ENCODE data around the gene PPP1R13B.

PPP1R13B gene

GRCh38 chr14:103839579-103839978 lies 7.8 kb downstream of the PPP1R13B start:
- H3K36me3 Mint-ChIP-seq: peaks cover 5% of the 10 kb centered on the region
- DNase-seq (ENCODE audit: low spot score in 2 of 2): no peak
- H3K4me1 Mint-ChIP-seq: peaks cover 10% of the 10 kb centered on the region
- H3K27ac Mint-ChIP-seq: no peak overlapping the region
- H3K27me3 Mint-ChIP-seq: no peaks in the 10 kb centered on the region
- H3K9me3 Mint-ChIP-seq: no peaks in the 10 kb centered on the region
- ATAC-seq (ENCODE audit: low read depth): no peak
- H3K4me3 Mint-ChIP-seq: no peak overlapping the region

GRCh38 chr14:103838117-103838516 lies 9.3 kb downstream of the PPP1R13B start:
- Mint-ChIP-seq H3K4me1 (peaks cover 17% of the 10 kb centered on the region), H3K27ac (no peak overlapping the region), H3K27me3 (no peaks in the 10 kb centered on the region), H3K36me3 (peaks cover 8% of the 10 kb centered on the region), H3K9me3 (no peaks in the 10 kb centered on the region), H3K4me3 (no peak overlapping the region)
- DNase-seq (ENCODE audit: low spot score in 2 of 2) (no peak), ATAC-seq (ENCODE audit: low read depth) (no peak)

GRCh38 chr14:103836976-103837725 lies 10.2 kb downstream of the PPP1R13B start:
- no peak overlapping the region for H3K27ac Mint-ChIP-seq
- DNase-seq (ENCODE audit: low spot score in 2 of 2) (no peak), ATAC-seq (ENCODE audit: low read depth) (no peak)
- H3K27me3 Mint-ChIP-seq: no peaks in the 10 kb centered on the region
- no peak overlapping the region for H3K4me3 Mint-ChIP-seq
- peaks cover 8% of the 10 kb centered on the region for H3K36me3 Mint-ChIP-seq
- no peaks in the 10 kb centered on the region for H3K9me3 Mint-ChIP-seq
- H3K4me1 Mint-ChIP-seq: peaks cover 20% of the 10 kb centered on the region

GRCh38 chr14:103834956-103835355 lies 12.4 kb downstream of the PPP1R13B start:
- Mint-ChIP-seq H3K36me3 (peaks cover 8% of the 10 kb centered on the region), H3K4me3 (no peak overlapping the region), H3K9me3 (no peaks in the 10 kb centered on the region), H3K27ac (no peak overlapping the region), H3K27me3 (no peaks in the 10 kb centered on the region), H3K4me1 (peaks cover 20% of the 10 kb centered on the region)
- DNase-seq (ENCODE audit: low spot score in 2 of 2) (no peak), ATAC-seq (ENCODE audit: low read depth) (no peak)

- H3K4me3 Mint-ChIP-seq: no peak overlapping the region
- H3K27me3 Mint-ChIP-seq: no peaks in the 10 kb centered on the region
Measured at GRCh38 chr14:103833711-103834110, 13.7 kb downstream of the PPP1R13B start.

GRCh38 chr14:103832046-103832445 lies 15.3 kb downstream of the PPP1R13B start:
- H3K27ac Mint-ChIP-seq: no peak overlapping the region
- no peak for DNase-seq (ENCODE audit: low spot score in 2 of 2)

More at GRCh38 chr14:103833711-103834110, 13.7 kb downstream of the PPP1R13B start:
- DNase-seq (ENCODE audit: low spot score in 2 of 2): no peak
- Mint-ChIP-seq H3K27ac (no peak overlapping the region), H3K9me3 (no peaks in the 10 kb centered on the region), H3K4me1 (peaks cover 17% of the 10 kb centered on the region), H3K36me3 (peaks cover 5% of the 10 kb centered on the region)
- ATAC-seq (ENCODE audit: low read depth): no peak

GRCh38 chr14:103830511-103831270 lies 16.7 kb downstream of the PPP1R13B start:
- Mint-ChIP-seq H3K36me3 (peaks cover 3% of the 10 kb centered on the region), H3K4me1 (peaks cover 13% of the 10 kb centered on the region), H3K4me3 (no peak overlapping the region), H3K27me3 (no peaks in the 10 kb centered on the region), H3K27ac (no peak overlapping the region), H3K9me3 (no peaks in the 10 kb centered on the region)
- no peak for ATAC-seq (ENCODE audit: low read depth)
- no peak for DNase-seq (ENCODE audit: low spot score in 2 of 2)

More at GRCh38 chr14:103832046-103832445, 15.3 kb downstream of the PPP1R13B start:
- Mint-ChIP-seq H3K27me3 (no peaks in the 10 kb centered on the region), H3K4me3 (no peak overlapping the region), H3K9me3 (no peaks in the 10 kb centered on the region), H3K4me1 (peaks cover 10% of the 10 kb centered on the region), H3K36me3 (peaks cover 3% of the 10 kb centered on the region)
- no peak for ATAC-seq (ENCODE audit: low read depth)

- Mint-ChIP-seq H3K27ac (no peak overlapping the region), H3K9me3 (no peaks in the 10 kb centered on the region), H3K36me3 (no peaks in the 10 kb centered on the region), H3K4me3 (no peak overlapping the region), H3K27me3 (no peaks in the 10 kb centered on the region), H3K4me1 (peaks cover 10% of the 10 kb centered on the region)
- DNase-seq (ENCODE audit: low spot score in 2 of 2) (no peak), ATAC-seq (ENCODE audit: low read depth) (no peak)
Measured at GRCh38 chr14:103828315-103828967, 18.9 kb downstream of the PPP1R13B start.

- no peaks in the 10 kb centered on the region for H3K36me3 Mint-ChIP-seq
- H3K27me3 Mint-ChIP-seq: no peaks in the 10 kb centered on the region
- no peaks in the 10 kb centered on the region for H3K9me3 Mint-ChIP-seq
- no peak for ATAC-seq (ENCODE audit: low read depth)
- no peak overlapping the region for H3K27ac Mint-ChIP-seq
- no peak for DNase-seq (ENCODE audit: low spot score in 2 of 2)
- H3K4me1 Mint-ChIP-seq: peaks cover 8% of the 10 kb centered on the region
- H3K4me3 Mint-ChIP-seq: no peak overlapping the region
Measured at GRCh38 chr14:103825101-103825500, 22.3 kb downstream of the PPP1R13B start.

- H3K4me1 Mint-ChIP-seq: peaks cover 24% of the 10 kb centered on the region
- H3K27ac Mint-ChIP-seq: peak overlapping the region; percentile 20
- H3K9me3 Mint-ChIP-seq: no peaks in the 10 kb centered on the region
- DNase-seq (ENCODE audit: low spot score in 2 of 2) (no peak), ATAC-seq (ENCODE audit: low read depth) (no peak)
- no peak overlapping the region for H3K4me3 Mint-ChIP-seq
- peaks cover 2% of the 10 kb centered on the region for H3K36me3 Mint-ChIP-seq
- no peaks in the 10 kb centered on the region for H3K27me3 Mint-ChIP-seq
Measured at GRCh38 chr14:103820908-103821307, 26.5 kb downstream of the PPP1R13B start.

- peak overlapping the region; percentile 20 for H3K27ac Mint-ChIP-seq
Measured at GRCh38 chr14:103820382-103820781, 27.0 kb downstream of the PPP1R13B start.

GRCh38 chr14:103819503-103820307 lies 27.7 kb downstream of the PPP1R13B start:
- ATAC-seq (ENCODE audit: low read depth) (peak; percentile 26), DNase-seq (ENCODE audit: low spot score in 2 of 2) (no peak)
- peak overlapping the region; percentile 60 for H3K27ac Mint-ChIP-seq
- H3K9me3 Mint-ChIP-seq: peaks cover 2% of the 10 kb centered on the region
- no peaks in the 10 kb centered on the region for H3K27me3 Mint-ChIP-seq
- H3K4me1 Mint-ChIP-seq: peaks cover 21% of the 10 kb centered on the region
- peak overlapping the region; percentile 21 for H3K4me3 Mint-ChIP-seq
- H3K36me3 Mint-ChIP-seq: peaks cover 4% of the 10 kb centered on the region

More at GRCh38 chr14:103820382-103820781, 27.0 kb downstream of the PPP1R13B start:
- Mint-ChIP-seq H3K36me3 (peaks cover 2% of the 10 kb centered on the region), H3K4me3 (no peak overlapping the region), H3K9me3 (no peaks in the 10 kb centered on the region), H3K4me1 (peaks cover 24% of the 10 kb centered on the region), H3K27me3 (no peaks in the 10 kb centered on the region)
- ATAC-seq (ENCODE audit: low read depth) (no peak), DNase-seq (ENCODE audit: low spot score in 2 of 2) (no peak)

- H3K36me3 Mint-ChIP-seq: peaks cover 4% of the 10 kb centered on the region
- H3K9me3 Mint-ChIP-seq: peaks cover 2% of the 10 kb centered on the region
- no peak for DNase-seq (ENCODE audit: low spot score in 2 of 2)
- no peak overlapping the region for H3K4me3 Mint-ChIP-seq
- ATAC-seq (ENCODE audit: low read depth): no peak
- peaks cover 21% of the 10 kb centered on the region for H3K4me1 Mint-ChIP-seq
- no peaks in the 10 kb centered on the region for H3K27me3 Mint-ChIP-seq
- no peak overlapping the region for H3K27ac Mint-ChIP-seq
Measured at GRCh38 chr14:103818870-103819269, 28.5 kb downstream of the PPP1R13B start.

Data from memory B cell (primary cell).